Gastrocnemius medialis (tissue), 4 donors: ENCODE results near the gene NDUFA11.

Experiments
- POLR2A ChIP-seq, 2 donors: fragments of 450-650 bp; IDR thresholded peaks; one replicate each; pipeline ENCODE4 v1.6.1; 2017; ENCODE audit warnings: antibody characterized with exemption in 2 of 2, mild to moderate bottlenecking in 2 of 2, moderate library complexity in 2 of 2
- TF ChIP-seq, protein P1 (sequence below), 5 experiments: fragments of 450-650 bp in 3 of 5; fragments of 200-600 bp in 2 of 5; sonication (generic) in 2 of 5; IDR thresholded peaks in 4 of 5; conservative IDR thresholded peaks in 1 of 5; 1 replicate in 4 of 5; 2 replicates in 1 of 5; pipeline ENCODE4 v1.5.1; 2016 to 2019; ENCODE audit warnings: antibody characterized with exemption in 5 of 5, mild to moderate bottlenecking in 3 of 5, moderate library complexity in 3 of 5

- no peak for TF ChIP-seq POLR2A (IDR thresholded peaks at IDR 0.05)
- TF ChIP-seq, protein P1, sequence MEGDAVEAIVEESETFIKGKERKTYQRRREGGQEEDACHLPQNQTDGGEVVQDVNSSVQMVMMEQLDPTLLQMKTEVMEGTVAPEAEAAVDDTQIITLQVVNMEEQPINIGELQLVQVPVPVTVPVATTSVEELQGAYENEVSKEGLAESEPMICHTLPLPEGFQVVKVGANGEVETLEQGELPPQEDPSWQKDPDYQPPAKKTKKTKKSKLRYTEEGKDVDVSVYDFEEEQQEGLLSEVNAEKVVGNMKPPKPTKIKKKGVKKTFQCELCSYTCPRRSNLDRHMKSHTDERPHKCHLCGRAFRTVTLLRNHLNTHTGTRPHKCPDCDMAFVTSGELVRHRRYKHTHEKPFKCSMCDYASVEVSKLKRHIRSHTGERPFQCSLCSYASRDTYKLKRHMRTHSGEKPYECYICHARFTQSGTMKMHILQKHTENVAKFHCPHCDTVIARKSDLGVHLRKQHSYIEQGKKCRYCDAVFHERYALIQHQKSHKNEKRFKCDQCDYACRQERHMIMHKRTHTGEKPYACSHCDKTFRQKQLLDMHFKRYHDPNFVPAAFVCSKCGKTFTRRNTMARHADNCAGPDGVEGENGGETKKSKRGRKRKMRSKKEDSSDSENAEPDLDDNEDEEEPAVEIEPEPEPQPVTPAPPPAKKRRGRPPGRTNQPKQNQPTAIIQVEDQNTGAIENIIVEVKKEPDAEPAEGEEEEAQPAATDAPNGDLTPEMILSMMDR (IDR thresholded peaks at IDR 0.05 in 4 of 5, conservative IDR thresholded peaks at IDR 0.05 in 1 of 5), result no peak
These were observed 22.3 kb upstream of the NDUFA11 start for GRCh38 chr19:5925830-5926427.
